Measurements from ENCODE around the gene SLC39A2.

GRCh38 chr14:20970983-20971704, 27.9 kb upstream of the SLC39A2 start:
- TF ChIP-seq REST (IDR thresholded peaks at IDR 0.05; ENCODE audit: unreplicated experiment) (no peak), EZH2 (IDR thresholded peaks at IDR 0.05; ENCODE audit: low read depth, unreplicated experiment) (no peak)
